Fibroblast of skin of left biceps (primary cell): ENCODE measurements around the gene GATA3.

ENCODE experiments used
- DNase-seq, 2 experiments: peaks; one replicate each; pipeline ENCODE4 v3.0.0-alpha.2; 2013; ENCODE audit warnings: low read depth in 2 of 2

Gene GATA3

GRCh38 chr10:8100366-8100765 is 45.9 kb downstream of the GATA3 start:
- no peak for DNase-seq

- no peak for DNase-seq
These were observed 48.4 kb downstream of the GATA3 start for GRCh38 chr10:8102708-8103401.

- DNase-seq = no peak
These were observed 49.1 kb downstream of the GATA3 start for GRCh38 chr10:8103543-8103942.

- DNase-seq = no peak
These were observed 49.5 kb downstream of the GATA3 start for GRCh38 chr10:8104005-8104404.

GRCh38 chr10:8104721-8105120 is 50.2 kb downstream of the GATA3 start:
- no peak for DNase-seq

GRCh38 chr10:8105932-8106331 is 51.4 kb downstream of the GATA3 start:
- no peak for DNase-seq

GRCh38 chr10:8112230-8112905 is 57.9 kb downstream of the GATA3 start:
- DNase-seq = no peak

- no peak for DNase-seq
These were observed 58.5 kb downstream of the GATA3 start for GRCh38 chr10:8112942-8113442.

- no peak for DNase-seq
These were observed 59.1 kb downstream of the GATA3 start for GRCh38 chr10:8113616-8114015.

- no peak for DNase-seq
These were observed 60.5 kb downstream of the GATA3 start for GRCh38 chr10:8114741-8115617.

- no peak for DNase-seq
These were observed 61.1 kb downstream of the GATA3 start for GRCh38 chr10:8115618-8115980.

GRCh38 chr10:8116474-8116873 is 62.0 kb downstream of the GATA3 start:
- DNase-seq = no peak

GRCh38 chr10:8116926-8117493 is 62.5 kb downstream of the GATA3 start:
- no peak for DNase-seq

- no peak for DNase-seq
These were observed 66.9 kb downstream of the GATA3 start for GRCh38 chr10:8121201-8121890.

- no peak for DNase-seq
These were observed 68.3 kb downstream of the GATA3 start for GRCh38 chr10:8122611-8123369.

GRCh38 chr10:8124436-8124835 is 69.9 kb downstream of the GATA3 start:
- no peak for DNase-seq
